ENCODE data around the gene NR3C2.

GRCh38 chr4:148369919-148370318, 72.3 kb downstream of the NR3C2 start:
- TF ChIP-seq, protein P1, sequence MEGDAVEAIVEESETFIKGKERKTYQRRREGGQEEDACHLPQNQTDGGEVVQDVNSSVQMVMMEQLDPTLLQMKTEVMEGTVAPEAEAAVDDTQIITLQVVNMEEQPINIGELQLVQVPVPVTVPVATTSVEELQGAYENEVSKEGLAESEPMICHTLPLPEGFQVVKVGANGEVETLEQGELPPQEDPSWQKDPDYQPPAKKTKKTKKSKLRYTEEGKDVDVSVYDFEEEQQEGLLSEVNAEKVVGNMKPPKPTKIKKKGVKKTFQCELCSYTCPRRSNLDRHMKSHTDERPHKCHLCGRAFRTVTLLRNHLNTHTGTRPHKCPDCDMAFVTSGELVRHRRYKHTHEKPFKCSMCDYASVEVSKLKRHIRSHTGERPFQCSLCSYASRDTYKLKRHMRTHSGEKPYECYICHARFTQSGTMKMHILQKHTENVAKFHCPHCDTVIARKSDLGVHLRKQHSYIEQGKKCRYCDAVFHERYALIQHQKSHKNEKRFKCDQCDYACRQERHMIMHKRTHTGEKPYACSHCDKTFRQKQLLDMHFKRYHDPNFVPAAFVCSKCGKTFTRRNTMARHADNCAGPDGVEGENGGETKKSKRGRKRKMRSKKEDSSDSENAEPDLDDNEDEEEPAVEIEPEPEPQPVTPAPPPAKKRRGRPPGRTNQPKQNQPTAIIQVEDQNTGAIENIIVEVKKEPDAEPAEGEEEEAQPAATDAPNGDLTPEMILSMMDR (IDR thresholded peaks at IDR 0.05): no peak
- TF ChIP-seq POLR2A (IDR thresholded peaks at IDR 0.05): no peak

Data from testis (tissue), 2 donors.